Dedifferentiated amniotic fluid mesenchymal stem cell (primary cell): ENCODE results near the gene RABGAP1L.
"Not testable (repeated sequence)": the region's sequence is repeated elsewhere in the genome, so short reads cannot be mapped to it uniquely, and the experiment has no call there.

ENCODE experiments used
- DNase-seq: peaks from one replicate; pipeline ENCODE4 v3.0.0-alpha.2; 2016; ENCODE audit errors: extremely low spot score

The RABGAP1L gene

DNA sequence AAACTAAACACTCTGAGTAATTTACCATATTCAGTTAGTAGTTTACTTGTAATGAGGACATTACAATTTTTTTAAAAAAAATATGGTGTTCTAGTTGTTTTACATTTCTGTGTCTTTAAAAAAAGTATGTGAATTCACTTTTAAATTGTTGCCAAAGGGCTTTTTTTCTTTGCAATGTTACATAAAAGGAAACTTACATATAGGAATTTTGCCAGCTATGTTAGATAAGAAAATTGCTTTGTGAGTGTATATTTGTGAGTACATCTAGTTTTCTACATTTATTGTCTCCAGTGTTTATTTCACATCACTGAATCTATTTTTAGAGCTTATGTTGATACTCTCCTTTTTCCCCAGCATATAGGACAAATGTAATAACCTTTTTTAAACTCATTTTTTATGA lies 495.2 kb downstream of the RABGAP1L start:
- DNase-seq: no peak

DNA sequence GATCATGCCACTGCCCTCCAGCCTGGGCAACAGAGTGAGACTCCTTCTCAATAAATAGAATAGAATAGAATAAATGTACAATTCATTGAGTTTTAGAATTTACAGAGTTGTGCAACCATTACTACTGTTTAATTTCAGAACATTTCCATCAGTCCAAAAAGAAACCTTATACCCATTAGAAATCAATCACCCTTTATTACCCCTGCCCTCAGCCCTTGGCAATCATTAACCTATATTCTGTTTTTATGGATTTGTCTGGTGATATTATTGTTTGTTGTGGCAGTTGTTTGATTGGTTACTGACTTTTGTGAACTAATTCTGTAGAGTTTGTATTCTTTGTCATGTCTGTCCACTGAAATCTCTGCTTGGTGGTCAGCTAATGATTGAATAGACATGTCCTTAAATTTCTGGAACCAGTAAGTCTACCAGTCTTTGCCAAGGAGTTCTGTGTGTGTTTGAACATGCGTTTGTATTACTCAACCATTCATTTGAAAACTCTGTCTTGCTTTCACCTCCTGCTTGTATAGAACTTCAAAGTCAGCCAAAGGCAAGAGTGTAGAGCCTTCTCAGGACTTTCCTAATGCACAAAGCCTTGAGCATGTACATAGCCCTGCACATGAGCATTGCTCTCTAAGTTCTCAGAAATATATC lies 497.2 kb downstream of the RABGAP1L start:
- DNase-seq: no peak

DNA sequence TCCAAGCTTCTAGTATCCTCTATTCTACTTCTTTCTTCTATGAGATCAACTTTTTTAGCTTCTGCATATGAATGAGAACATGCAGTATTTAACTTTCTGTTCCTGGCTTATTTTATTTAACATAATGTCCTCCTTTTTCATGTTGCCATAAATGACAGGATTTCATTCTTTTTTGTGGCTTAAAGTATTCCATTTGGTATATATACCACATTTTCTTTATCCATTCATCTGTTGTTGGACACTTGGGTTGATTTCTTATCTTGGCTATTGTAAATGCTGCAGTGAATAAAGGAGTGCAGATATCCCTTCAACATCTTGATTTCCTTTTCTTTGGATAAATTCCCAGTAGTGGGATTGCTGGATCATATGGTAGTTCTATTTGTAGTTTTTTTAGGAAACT lies 498.1 kb downstream of the RABGAP1L start:
- DNase-seq: no peak

DNA sequence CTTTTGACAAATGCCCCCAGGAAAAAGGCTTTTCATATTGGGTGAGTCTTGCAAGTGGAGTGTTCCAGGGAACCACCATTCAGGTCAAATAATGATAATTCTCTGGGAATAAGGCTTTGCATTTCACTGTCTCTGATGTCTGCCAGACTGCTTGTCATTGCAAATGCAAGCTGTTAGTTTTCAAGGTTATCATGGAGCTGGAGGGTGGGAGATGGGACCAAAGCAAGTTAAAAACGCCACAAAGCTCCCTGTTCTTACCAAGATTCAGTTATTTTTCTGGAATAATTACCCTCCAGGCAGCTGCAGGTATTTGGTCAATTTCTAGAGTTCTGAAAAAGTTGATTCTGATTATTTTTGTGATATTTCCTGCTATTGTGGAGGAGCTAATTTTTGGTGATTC lies 498.6 kb downstream of the RABGAP1L start:
- no peak for DNase-seq

DNA sequence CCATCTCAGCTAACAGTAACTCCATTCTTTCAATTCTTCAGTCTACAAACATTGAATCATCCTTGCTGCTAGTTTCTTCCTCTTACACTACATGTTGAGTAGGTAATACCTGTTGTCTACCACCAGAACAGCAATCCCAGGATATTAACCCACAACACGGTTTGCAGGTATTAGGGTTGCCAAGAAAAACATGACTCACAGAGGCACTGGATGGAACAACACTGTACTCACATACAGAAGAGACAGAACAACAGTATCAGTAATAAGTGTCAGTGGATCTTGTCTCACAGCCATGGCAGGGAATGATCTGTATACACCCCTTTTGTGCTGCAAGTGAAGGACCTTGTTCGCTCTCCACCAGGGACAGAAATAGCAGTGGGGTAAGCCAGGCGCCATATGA lies 500.5 kb downstream of the RABGAP1L start:
- DNase-seq: no peak

DNA sequence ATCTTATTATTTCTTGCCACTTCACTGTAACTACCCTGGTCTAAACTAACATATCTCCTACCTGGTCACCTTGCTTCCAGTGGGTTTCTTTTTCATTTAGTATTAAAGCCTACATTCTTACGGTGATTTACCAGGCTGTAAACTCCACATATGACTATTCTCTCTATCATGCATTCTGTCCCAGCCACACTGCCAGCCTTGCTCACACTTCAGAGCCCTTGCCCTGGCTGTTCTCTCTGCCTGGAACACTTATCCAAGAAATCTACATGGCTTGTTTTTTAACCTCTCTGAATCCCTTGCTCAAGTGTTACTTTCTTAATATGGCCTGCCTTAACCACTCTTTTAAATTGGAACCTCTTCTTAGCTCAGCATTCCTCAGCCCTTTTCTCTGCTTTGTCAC lies 501.2 kb downstream of the RABGAP1L start:
- no peak for DNase-seq

DNA sequence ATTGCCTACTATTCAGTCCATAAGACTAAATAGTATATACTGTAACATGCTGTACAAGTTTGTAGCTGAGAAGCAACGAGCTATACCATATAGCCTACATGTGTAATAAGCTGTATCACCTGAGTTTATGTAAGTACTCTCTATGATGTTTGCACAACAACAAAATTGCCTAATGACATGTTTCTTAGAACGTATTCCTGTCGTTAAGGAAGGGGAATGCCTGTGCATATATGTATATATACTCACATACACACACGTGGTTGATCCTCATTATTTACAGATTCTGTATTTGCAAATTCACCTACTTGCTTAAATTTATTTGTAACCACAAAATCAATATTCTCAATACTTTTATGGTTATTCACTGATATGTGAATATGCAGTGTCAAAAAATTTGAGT lies 504.0 kb downstream of the RABGAP1L start:
- DNase-seq: no peak

DNA sequence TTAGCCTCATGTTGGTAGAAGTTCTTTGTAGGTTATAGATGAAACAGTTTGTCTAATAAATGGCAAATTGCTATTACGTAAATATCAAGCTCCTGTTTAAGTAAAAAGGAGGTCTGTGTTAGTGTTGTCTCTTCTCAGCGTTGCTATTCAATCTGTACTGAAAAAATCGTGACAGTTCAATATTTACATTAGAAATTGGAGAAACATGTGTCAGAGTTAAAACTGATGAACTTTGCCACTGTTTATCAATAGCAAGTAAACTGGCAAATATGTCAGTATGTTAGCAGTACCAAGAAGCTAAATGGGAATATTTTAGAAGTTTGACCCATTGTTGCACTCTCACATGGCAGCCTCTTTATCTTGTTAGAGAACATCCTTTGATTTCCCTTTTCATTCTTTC lies 506.9 kb downstream of the RABGAP1L start:
- DNase-seq: no peak

DNA sequence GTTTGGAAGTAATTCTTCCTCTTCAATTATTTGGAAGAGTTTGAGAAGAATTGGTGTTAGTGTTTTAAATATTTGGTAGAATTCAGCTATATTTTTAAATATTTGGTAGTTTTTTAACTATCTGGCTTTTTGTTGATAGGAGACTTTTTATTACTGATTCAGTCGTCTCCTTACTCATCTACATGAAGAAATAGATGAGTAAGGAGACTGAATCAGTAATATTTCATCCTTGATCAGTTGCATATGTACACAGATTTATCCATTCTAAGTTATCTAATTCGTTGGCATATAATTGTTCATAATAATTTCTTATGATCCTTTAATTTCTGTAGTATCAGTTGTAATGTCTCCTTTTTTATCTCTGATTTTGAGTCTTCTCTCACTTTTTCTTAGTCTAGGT lies 512.5 kb downstream of the RABGAP1L start:
- no peak for DNase-seq

DNA sequence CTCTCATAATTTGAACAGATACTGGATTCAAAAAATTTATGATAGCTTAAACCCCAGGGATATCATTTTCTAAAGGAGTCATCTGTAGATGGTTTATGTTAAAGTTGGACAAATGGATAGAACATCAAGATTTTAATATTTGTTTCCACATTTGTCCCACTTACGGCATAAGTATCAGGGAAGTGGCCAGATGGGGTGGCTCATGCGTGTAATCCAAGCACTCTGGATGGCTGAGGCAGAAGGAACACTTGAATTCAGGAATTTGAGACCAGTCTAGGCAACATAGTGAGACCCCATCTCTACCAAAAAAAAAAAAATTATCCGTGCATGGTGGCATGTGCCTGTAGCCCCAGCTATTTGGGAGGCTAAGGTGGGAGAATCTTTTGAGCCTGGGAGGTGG lies 517.5 kb downstream of the RABGAP1L start:
- no peak for DNase-seq

DNA sequence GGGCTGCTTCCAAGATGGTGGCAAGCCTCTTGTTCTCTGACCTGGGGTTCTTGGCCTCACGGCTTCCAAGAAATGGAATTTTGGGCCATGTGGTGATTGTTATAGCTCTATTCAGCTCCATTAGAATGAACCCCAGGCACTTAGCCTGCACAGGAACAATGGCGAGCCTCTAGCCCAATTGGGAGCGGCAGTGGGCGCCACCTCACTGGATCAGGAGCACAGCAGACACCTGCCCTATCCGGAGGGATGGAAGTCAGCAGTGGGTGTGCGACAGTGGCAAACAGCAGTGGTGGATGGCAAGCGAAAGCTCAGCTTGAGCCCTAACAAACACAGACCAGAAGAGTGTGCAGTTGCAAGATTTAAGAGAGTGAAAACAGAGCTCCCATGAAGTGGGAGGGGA lies 519.3 kb downstream of the RABGAP1L start:
- no peak for DNase-seq

DNA sequence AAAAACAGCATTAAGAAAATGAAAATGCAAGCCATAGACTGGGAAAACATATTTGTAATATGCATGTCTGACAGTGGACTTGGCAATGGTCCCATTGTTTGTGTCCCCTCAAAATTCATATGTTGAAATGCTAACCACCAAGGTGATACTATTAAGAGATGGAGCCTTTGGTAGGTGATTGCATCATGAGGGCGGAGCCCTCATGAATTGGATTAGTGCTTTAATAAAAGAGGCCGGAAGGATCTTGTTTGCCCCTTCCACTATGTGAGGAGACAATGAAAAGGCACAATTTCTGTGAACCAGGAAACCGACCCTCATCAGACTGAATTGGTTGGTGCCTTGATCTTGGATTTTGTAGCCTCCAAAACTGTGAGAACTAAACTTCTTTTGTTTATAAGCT lies 520.8 kb downstream of the RABGAP1L start:
- no peak for DNase-seq

DNA sequence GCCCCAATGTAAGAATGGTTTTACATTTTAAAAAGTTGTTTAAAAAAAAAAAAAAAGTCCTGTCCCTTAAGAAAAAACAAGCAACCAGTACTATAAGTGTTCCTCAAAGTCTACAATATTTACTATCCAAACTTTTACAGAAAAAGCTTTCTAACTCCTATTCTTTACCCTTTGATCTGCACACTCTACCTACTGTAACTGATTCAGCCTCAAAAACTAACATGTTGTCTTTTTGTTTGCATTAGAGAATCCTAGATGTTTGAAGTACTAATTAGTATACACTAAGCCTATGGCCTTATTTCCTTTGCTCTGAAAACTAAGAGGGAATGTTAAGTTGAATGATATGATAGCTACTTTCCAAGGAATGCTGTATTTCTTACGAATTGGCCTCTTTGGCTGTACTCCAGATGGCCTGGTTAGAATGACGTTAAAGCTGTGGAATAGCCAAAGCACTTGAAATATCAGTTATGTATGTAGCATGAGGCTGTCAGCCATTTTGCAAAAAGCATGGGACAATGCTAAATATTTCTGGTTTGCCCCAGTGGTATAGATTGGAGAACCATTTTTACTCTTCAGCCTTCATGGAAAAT lies 523.2 kb downstream of the RABGAP1L start:
- peak; percentile 27 for DNase-seq

DNA sequence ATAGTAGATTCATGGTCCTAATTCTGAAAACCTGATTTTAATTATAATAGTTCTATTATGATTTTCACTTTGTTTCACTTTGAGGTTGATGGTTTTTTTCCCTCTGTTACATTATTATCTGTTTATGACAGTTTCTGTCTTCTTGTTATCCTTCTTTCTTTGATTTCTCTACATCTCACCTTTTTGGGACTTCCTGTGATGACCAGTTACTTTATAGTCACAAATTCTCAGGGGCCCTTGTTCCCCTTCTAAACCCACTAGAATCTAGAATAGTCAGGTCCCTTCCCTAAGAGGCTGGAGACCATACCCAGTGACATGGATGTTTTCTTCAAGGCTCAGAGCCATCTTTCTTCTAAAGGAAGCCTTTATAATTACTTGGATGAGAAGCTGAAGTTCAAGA lies 526.9 kb downstream of the RABGAP1L start:
- no peak for DNase-seq

DNA sequence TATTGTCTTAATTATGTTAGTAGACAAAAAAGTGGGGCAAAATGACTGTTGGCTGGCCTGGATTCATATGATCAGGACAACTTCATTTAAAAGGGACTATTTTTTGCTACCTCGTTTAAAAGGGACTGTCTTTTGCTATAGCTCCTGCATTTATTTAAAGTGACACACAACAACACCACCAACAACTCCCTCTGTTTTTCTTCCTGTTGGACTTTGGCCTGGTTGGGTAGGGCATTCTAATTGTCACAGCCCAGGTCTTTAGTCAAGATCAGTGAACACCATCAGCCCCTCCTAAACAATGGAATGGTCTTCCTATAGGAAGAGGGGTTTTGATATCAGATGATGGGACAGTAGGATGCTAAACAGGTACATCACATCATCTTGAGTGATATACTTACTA lies 530.2 kb downstream of the RABGAP1L start:
- no peak for DNase-seq

DNA sequence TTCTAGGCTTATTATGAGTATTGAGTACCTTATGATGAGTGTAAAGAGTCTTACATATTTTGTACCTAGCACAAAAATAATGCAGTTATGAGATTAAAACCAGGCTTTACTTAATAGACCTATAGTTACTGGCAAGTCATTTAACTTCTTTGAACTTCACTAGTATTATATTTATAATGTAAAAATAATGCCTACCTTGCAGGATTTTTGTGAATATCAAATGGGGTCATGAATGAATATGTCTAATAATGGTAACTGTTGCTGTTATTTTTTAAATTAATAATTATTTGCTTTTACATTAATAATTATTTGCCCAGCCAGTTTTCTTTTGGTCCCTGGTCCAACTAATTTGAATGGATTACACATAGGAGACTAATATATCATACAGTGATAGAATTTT lies 530.9 kb downstream of the RABGAP1L start:
- DNase-seq: no peak

DNA sequence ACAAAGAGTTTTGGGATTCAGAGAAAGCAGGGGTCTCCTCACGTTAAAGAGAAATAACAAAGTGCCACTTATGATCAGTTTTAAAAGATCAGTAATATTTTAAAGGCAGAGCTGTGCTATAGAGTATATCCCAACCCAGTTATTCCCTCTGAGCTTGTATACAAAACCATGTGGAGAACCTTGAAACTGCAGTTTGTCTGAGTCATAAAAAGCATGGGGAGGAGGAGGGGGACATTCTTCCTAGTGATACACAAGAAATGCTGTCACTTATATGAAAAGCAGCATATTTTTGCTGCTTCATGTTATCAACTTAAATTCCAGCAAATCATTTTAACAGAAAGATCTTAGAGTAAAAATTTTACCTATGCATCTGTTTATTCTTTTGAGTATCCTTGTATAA lies 533.0 kb downstream of the RABGAP1L start:
- peak; percentile 21 for DNase-seq

DNA sequence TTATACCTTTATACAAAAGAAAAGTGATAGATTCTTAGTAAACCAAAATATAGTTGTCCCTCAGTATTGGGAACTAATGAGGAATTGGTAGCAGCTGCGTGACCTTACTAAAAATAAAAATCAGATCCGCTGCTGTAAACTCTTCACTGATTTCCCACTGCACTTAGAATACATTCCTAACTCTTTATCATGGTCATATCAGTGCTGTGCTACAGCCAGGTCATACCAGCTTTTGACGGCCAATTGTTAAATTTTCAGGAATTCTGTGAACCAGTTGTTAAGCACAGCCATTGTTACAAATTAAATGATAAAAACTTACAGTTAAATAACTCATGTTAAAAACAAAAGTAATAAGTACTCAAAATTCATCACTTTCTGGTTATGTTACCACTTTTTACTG lies 533.8 kb downstream of the RABGAP1L start:
- no peak for DNase-seq

DNA sequence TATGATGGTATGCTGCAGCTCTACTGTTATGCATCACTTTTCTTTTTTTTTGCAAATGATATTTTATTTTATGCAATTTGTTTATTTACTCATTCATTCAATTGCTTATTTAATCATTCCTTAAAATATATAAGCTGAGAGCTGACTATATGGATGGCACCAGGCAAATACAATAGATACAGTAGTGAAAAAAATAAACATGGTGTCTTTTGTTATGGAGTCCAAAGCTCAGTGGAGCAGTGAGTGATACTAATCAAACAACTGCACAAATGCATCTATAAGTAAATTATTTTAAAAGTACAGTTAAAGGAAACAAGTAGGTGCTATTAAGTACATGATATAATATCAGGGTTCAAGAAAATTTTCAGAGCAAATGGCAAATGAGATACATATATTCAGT lies 534.2 kb downstream of the RABGAP1L start:
- DNase-seq: not testable (repeated sequence)

DNA sequence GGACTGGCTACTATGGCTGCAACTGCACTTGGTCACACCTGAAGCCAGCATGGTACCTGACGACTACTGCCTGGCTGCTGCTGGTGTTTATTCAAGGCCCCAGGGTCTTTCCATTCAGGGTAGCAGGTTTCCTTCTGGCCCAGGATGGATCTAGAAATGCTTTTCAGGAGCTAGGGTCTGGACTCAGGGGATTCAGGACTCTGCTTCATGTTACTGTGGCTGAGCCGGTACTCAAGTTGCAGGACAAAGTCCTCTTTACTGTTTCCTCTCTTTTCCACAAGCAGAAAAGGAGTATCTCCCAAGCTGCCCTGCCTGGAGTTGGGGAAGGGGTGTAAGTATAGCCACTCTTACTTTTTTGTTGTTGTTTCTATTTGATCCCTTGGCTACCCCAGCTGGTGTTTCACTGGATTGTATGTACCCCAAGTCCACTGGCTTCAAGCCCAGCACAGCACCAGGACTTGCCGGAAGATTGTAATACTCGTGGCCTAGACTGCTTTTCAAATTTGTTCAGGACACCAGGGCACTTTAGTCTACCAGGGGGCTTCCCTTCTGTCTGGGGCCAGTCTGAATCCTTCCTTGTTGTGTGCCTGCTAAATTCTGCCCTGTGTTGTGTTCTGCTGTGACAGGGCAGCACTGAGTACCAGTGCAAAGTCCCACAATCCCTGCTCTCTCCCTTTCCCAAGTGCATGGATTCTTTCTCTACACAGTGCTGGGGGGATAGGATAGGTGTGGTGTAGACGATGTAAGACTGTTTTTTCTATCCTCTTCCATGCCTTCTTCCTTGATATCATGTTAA lies 536.9 kb downstream of the RABGAP1L start:
- DNase-seq: no peak

DNA sequence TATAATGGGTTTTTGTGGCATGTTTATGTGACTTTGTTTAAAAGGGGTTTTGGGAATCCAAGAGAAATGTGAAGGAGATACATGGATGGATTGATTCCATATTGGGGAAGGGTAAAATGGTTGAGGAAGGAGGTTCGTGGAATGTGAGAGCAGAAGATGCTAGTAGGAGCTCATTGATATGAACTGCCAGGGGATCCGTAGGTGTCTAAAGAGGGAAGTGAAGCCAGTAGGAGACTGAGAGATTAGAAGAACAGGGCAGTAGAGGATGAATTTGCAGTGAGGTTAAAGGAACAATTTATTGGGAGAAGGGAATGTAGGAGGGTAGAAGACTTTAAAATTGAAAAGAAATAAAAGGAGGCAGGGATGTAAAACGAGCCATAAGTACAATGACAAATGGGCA lies 541.0 kb downstream of the RABGAP1L start:
- no peak for DNase-seq

DNA sequence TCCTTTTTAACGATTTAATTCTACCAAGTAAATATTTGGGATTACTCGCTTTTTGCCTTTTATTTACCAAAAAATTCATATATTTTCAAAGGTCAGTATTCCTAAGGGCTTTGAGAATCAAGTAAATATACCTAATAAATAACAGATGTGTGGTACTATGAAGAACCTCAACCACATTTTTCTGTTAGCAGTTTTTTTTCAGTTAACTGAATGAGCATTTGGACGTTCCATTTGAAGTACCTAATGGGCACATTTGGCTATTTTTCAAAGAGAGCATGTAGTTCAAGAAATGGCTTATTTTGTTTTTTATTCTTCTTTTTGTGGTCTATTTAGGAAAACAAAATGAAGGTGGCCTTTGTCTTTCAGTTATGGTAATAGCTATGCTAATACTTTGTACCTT lies 541.5 kb downstream of the RABGAP1L start:
- no peak for DNase-seq

DNA sequence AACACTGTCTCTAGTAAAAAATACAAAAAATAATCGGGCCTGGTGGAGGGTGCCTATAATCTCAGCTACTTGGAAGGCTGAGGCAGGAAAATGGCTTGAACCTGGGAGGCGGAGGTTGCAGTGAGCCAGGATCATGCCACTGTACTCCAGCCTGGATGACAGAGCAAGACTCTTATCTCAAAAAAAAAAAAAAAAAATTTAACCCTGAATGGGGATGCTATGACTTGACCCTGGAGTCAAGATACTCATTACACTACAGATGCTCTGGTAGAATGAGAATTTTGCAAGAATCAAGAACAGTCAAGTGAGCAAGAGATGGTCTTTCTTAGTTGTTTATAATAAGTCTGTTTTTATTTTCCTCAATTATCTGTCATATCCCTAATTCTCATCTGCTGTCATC lies 542.2 kb downstream of the RABGAP1L start:
- no peak for DNase-seq
